ENCODE results near the gene PRM1. TPM values are rescaled to one million over a fixed set of nuclear protein-coding genes. Genes with fewer than 3 reads are reported as not detected.
A peak's percentile ranks its signal among the peaks of the same experiment; 100 is the strongest.

Gene PRM1
- total and polyA plus RNA-seq, 2 of the 13 experiments (the other 11 are each of a cell fraction or from before 2014, with no cell fraction given) = not detected

DNA sequence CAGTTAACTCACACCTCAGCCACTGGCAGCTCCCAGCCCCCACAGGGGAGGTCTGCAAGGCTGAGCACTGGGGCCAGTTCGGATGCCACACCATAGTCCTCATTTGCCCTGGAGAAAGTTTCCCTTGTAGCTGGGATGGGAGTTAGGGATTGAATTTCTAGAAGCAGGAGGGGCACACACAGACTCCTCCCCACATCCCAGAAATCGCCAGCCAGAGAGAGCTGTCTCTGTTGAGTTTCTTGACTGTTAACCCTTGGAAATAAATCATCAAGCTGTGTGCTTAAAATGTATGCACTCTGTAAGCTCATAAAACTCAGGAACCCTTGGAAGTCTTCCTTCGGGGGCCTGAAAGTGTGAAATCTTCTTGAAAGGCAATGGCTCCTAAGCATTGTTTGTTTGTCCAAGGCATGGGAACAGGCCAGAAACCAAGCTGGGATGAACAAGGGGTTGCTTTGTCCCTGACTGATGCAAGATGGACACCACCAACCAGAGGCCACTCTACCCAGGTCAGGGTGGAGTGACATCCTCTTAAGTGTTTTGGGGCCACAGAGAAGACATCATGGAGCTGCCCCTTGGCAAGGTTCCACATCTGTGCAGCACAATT is 7.3 kb downstream of the PRM1 start (continued):
- TF ChIP-seq, protein P1, sequence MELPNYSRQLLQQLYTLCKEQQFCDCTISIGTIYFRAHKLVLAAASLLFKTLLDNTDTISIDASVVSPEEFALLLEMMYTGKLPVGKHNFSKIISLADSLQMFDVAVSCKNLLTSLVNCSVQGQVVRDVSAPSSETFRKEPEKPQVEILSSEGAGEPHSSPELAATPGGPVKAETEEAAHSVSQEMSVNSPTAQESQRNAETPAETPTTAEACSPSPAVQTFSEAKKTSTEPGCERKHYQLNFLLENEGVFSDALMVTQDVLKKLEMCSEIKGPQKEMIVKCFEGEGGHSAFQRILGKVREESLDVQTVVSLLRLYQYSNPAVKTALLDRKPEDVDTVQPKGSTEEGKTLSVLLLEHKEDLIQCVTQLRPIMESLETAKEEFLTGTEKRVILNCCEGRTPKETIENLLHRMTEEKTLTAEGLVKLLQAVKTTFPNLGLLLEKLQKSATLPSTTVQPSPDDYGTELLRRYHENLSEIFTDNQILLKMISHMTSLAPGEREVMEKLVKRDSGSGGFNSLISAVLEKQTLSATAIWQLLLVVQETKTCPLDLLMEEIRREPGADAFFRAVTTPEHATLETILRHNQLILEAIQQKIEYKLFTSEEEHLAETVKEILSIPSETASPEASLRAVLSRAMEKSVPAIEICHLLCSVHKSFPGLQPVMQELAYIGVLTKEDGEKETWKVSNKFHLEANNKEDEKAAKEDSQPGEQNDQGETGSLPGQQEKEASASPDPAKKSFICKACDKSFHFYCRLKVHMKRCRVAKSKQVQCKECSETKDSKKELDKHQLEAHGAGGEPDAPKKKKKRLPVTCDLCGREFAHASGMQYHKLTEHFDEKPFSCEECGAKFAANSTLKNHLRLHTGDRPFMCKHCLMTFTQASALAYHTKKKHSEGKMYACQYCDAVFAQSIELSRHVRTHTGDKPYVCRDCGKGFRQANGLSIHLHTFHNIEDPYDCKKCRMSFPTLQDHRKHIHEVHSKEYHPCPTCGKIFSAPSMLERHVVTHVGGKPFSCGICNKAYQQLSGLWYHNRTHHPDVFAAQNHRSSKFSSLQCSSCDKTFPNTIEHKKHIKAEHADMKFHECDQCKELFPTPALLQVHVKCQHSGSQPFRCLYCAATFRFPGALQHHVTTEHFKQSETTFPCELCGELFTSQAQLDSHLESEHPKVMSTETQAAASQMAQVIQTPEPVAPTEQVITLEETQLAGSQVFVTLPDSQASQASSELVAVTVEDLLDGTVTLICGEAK (IDR thresholded peaks at IDR 0.05) = no peak
- TF ChIP-seq, protein P1 (CRISPR knock-in tag; IDR thresholded peaks at IDR 0.05) = no peak
- TF ChIP-seq MIXL1 (CRISPR knock-in tag; IDR thresholded peaks at IDR 0.05) (no peak), SETDB1 (CRISPR knock-in tag; IDR thresholded peaks at IDR 0.05; ENCODE audit: borderline replicate concordance) (no peak), REXO4 (CRISPR knock-in tag; IDR thresholded peaks at IDR 0.05; ENCODE audit: borderline replicate concordance) (no peak), NFIC (IDR thresholded peaks at IDR 0.05; ENCODE audit: low read length) (peak; percentile 35; the same call in 1 of the 2 replicates), EZH2 (conservative IDR thresholded peaks at IDR 0.05; ENCODE audit: low read depth, low read length) (no peak), MATR3 (CRISPR knock-in tag; IDR thresholded peaks at IDR 0.05) (no peak), ZNF558 (CRISPR knock-in tag; IDR thresholded peaks at IDR 0.05; ENCODE audit: borderline replicate concordance) (no peak), ZNF510 (CRISPR knock-in tag; IDR thresholded peaks at IDR 0.05; ENCODE audit: low read depth) (no peak), ZFP36L1 (CRISPR knock-in tag; IDR thresholded peaks at IDR 0.05) (no peak), HNRNPL (IDR thresholded peaks at IDR 0.05; ENCODE audit: low read depth, low read length) (0 out of 2 replicates have a peak, but pooled peaks have one; percentile 12), CREB1 (IDR thresholded peaks at IDR 0.05) (no peak), CREB1 (CRISPR knock-in tag; IDR thresholded peaks at IDR 0.05) (no peak; the same call in 1 of the 2 replicates), NR2C2 (CRISPR knock-in tag; IDR thresholded peaks at IDR 0.05; ENCODE audit: borderline replicate concordance) (no peak), ZNF143 (CRISPR knock-in tag; IDR thresholded peaks at IDR 0.05) (0 out of 2 replicates have a peak, but pooled peaks have one; percentile 35), HOXA3 (CRISPR knock-in tag; IDR thresholded peaks at IDR 0.05) (peak; percentile 55), ATF1 (CRISPR knock-in tag; IDR thresholded peaks at IDR 0.05) (no peak), SNAI1 (CRISPR knock-in tag; IDR thresholded peaks at IDR 0.05; ENCODE audit: borderline replicate concordance) (no peak)
- TF ChIP-seq, protein P2, sequence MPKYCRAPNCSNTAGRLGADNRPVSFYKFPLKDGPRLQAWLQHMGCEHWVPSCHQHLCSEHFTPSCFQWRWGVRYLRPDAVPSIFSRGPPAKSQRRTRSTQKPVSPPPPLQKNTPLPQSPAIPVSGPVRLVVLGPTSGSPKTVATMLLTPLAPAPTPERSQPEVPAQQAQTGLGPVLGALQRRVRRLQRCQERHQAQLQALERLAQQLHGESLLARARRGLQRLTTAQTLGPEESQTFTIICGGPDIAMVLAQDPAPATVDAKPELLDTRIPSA (CRISPR knock-in tag; IDR thresholded peaks at IDR 0.05; ENCODE audit: borderline replicate concordance) = no peak
- TF ChIP-seq, protein P3, sequence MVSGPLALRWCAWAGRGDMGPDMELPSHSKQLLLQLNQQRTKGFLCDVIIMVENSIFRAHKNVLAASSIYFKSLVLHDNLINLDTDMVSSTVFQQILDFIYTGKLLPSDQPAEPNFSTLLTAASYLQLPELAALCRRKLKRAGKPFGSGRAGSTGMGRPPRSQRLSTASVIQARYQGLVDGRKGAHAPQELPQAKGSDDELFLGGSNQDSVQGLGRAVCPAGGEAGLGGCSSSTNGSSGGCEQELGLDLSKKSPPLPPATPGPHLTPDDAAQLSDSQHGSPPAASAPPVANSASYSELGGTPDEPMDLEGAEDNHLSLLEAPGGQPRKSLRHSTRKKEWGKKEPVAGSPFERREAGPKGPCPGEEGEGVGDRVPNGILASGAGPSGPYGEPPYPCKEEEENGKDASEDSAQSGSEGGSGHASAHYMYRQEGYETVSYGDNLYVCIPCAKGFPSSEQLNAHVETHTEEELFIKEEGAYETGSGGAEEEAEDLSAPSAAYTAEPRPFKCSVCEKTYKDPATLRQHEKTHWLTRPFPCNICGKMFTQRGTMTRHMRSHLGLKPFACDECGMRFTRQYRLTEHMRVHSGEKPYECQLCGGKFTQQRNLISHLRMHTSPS (CRISPR knock-in tag; IDR thresholded peaks at IDR 0.05; ENCODE audit: low read depth) = no peak
